Measurements from ENCODE around the gene SCFD2.

SCFD2 gene

DNA sequence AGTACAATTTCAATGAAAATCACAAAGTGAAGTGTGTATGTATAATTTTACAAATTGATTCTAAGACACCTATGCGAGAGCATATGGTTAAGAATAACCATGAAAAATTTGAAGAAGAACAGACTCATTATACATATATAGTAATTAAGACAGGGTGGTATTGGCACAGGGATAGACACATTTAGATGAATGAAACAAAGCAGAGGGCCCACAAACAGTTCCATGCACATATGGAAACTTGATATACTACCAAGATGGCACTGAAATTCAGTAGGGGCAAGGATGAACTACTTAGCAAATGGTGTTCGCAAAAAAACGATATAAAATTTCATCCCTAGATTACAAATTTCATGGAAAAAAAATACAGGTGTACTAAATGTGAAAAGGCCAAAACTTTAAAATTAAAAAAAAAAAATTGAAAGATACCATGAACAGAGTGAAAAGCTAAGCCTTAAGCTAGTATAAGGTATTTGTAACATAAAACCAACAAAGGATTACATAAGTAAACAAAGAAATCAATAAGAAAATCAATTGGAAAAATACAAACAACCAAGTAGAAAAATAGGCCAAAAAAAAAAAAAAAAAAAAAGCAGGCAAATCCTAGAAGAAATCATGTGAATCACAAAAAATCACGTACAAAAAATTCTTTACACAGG is 418.3 kb downstream of the SCFD2 start:
- DNase-seq = no peak

DNA sequence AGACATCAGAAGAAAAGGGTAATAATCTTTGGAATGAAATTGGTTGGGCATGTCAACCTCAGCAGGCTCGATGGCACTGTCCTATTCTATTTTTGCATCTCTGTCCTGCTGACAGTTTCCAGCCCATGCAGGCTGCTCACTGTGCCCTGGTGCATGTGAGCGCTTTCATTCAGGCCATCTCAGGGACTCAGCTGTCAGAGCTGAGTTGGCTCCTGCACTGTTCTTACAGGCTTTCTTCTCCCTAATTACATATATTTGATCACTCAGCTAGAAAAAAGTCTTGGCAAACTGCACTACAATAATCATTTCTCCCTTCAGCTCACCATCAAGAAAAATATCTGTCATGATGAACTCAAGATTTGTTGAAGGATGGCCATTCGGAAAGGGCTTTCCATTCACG is 419.0 kb downstream of the SCFD2 start:
- no peak for DNase-seq

DNA sequence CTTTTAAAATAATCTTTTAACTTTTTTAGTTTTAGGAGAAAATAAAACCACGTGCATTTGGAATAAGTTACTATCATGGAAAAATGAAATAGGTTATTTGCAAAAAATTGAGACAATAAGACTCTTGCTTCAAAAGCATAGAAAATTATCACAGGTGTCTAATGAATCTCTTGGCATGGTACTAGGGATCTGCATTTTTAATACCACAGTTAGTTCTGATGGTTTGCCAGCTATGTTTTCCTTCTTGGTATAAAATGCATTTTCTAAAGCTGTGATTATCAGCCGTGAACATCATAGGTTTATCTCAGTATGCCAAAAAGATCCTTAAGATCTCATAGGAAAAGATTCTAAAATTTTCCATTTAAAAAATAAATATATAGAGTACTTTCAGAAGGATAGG is 419.9 kb downstream of the SCFD2 start:
- no peak for DNase-seq

DNA sequence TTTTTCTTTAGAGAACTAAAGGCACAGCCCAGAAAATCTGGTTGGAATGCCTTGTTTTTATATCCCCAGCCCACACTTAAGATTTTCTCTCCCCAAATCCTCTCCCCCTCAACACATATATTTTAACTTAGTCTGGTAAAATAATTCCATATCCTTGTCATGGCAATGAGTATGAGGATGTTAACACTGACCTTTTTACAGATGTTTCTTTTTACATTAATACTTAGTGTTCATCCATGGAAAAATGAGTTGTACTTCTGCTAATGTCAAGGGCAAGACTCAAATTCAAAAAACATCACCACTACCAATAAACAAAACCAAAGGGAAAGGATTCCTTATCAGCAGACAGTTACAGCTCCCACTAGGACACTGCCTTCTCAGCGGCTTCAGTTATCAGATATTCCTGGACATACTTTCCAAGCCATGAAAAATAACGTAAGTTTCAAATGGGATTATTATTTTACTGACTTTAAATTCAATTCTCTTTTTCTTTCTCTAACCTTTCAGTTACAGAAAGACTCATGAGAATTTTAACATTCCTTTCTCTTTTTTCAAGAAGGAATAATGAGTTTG is 420.4 kb downstream of the SCFD2 start:
- no peak for DNase-seq

DNA sequence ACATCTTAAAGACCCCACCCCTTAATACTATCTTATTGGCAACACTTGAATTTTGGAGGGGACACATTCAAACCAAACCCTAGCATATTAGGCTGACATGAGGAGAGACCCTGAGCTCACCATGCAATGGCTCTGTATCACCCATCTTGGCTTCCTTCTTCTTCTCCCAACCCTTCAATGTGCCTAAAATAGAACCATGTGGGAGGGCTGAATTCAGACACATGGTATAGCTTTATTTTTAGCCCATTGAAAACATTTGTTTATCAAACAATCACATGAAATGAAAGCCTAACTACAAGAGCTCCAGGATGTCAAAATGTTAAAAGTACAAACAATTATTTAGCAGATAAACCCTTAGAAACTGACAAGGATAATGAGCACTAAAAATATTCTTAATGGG is 422.2 kb downstream of the SCFD2 start:
- DNase-seq = no peak

DNA sequence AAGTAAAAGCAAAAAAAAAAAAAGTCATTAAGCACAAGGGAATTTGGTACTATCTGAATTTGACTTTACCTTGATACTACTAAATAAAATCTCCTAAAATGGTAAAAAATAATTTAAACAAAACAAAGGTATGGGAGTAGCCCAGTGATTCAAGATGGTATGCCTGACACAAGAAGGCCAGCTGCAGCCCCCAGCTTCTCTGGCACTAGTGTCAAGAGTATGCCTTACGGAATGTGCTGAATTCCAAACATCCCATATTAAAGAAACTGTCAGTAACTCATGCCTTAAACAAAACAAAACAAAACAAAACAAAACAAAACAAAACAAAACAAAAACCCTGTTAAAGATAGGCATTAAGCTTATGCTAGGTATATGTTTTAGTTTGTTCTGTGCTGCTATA is 422.9 kb downstream of the SCFD2 start:
- DNase-seq = no peak

DNA sequence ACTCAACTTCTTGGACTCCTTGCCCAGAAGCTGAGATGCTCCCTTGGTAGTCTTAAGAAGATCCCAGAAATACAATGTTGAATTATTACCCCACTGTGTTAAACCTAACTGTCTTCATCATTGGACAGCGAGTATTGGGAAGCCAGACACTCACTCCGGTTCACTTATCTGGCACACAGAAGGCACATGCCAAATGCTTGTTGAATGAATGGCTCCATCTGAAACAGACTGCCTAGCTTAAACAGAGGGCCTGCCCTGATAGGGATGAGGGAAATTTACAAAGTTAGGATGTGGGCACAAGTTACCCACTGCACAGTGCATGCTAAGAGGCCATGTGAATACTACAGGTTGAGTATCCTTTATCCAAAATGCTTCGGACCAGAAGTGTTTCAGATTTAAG is 424.4 kb downstream of the SCFD2 start:
- DNase-seq = no peak

DNA sequence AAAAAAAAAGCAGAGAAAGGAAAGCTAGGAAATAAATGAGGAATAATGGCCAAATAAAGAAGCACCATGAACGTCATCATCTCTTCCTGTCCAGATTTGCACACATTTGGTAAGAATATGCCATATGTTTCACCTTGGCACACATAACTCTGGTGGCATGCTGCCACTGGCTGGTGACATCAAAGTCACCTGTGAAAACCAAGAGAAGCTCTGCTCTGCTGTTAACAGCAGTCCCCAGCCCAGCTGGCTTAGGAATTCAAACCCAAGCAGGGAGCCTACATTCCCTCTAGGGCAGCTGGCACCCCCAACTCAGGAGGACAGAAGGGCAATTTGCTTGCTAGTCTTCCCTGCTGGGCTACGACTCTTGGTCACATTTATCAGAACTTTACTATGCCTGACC is 426.1 kb downstream of the SCFD2 start:
- DNase-seq = no peak

DNA sequence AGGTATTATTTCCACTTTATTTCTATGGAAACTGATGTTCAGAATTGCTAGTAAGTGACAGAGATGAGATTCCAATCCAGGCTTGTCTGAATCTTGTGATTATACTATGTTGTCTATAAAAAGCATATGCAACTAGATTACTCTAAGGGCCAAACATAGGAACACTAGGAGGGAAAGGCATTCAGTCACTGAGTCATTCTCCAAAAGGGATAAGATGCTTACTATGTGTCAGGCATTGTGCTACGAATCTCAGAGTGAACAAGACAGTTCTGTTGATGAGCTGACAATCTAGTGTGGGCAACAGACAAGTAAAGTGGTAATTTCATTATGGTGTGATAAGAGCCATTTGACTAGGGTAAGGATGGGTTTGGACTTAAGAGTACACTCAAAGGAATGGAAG is 426.5 kb downstream of the SCFD2 start:
- DNase-seq = no peak

DNA sequence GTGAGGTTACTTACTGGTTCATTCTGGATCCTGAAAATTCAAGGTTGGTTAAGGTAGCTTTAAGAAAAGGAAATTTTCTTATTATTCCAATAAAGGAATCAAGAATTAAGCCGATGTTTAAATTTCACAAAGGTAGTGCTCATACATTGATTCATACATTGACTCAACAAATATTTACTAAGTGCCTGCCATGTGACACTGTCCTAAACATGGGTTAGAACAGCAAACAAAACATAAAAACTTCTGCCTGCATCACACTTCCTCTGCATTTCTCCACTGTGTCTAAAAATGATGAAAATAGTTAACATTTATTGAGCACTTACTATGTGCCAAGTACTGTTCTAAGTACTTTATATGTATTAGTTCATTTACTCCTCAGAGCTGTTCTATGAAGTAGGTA is 428.0 kb downstream of the SCFD2 start:
- no peak for DNase-seq

DNA sequence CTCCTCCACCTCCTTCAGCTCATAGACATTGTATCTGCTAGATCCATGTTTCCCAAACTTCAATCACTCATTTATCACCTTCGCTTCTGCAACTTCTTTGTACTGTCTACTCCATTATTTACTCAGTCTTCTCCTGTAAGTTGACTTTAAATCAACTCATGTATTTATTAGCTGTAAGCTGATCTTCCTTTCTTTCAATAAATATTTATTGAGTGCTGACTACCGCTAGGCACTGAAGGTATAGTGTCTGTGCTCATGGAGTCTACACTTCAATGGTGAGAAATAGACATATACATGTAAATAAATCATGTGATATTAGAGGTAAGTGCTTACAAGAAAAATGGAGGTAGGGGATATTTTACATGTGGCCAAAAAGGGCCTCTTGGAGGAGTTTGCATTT is 429.1 kb downstream of the SCFD2 start:
- no peak for DNase-seq

DNA sequence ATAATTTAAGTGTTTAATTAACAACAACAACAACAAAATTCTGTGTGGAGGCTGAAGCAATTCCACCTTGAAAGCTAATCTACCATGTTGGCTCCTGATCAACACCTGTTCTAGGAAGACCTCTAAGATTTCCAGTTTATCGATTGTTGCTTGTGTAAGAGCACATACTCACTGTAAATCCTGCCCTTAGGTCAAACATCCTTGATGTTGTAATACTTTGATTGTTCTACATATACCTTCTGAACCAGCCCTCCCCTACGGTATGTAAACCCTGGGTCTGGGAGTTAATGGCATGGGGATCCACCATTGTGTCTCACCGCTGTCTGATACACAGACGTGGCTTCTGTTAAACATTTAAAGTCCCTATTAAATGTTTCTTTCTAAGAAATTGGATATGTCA is 430.5 kb downstream of the SCFD2 start:
- no peak for DNase-seq

DNA sequence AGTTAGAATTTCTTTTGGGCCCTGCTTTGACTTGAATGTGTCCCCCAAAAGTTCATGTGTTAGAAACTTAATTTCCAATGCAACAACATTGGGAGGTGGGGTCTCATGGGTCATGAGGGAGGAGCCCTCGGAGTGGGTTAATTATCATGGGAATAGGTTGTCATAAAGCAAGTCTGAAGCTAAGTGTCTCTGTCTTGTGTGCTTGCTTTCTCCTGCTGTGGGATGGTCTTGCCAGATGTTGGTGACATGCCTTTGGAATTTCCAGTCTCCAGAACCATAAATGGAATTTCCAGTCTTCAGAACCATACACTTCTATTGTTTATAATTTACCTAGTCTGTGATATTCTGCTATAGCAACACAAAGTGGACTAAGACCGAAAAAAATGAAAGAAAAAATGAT is 432.1 kb downstream of the SCFD2 start:
- no peak for DNase-seq

DNA sequence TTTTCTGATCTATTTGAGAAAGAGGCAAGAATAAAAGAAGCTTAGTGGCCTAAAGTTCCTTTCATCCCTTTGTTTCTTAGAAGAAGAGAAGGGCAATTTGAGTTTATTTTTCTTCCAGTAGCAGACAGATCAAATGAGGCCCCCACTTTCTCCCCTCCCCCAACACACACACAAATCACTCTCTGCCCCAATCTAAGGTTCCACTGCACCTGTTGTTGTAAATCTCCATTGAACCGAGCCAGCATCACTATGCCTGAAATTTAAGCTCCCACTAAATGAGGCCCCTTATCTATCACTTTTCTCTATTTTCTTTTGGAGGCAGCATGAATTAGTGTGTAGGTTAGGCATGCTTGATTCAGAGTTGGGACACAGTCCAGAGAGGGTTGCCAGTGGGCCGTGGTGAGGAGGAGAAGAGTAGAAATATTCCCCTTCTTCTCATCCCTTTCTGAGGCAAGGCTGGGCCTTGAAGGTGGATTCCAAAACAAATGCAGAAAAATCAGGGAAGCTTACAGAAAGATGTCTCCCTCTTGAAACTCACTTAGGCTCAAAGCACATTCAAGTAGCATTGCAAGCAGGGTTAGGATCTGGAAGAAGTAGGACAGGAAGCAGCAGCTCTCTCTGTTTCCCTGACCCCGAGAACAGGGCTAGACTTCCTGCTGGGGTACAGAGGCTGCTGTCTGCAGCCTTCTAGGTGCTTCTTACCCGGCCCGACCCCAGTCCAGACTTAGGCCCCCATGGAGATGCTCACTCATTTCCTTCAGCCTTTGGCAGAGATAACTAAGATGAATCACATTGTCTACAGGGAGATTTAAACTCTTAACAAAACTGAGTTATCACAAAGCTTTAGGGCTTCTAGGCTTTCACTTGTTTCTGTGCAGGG is 433.0 kb downstream of the SCFD2 start:
- no peak for DNase-seq

DNA sequence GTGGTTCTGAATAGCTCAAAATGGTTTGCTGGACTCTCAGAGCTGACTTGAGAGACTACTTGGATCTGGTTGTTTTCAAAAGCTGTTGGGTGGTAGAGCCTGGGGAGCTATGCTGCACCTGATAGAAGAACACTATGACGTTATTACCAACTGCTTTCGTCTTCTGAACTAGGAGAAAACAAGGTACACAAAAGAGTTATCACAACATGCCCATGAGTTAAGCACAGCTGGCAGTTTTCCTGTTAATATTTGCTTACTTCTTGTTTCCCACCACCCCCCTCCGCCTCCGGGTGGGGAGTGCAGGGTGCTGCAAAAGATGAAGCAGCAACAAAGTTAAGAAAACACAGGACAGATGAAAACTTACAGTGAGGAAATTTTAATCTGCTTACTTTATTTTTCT is 434.6 kb downstream of the SCFD2 start:
- DNase-seq = no peak

DNA sequence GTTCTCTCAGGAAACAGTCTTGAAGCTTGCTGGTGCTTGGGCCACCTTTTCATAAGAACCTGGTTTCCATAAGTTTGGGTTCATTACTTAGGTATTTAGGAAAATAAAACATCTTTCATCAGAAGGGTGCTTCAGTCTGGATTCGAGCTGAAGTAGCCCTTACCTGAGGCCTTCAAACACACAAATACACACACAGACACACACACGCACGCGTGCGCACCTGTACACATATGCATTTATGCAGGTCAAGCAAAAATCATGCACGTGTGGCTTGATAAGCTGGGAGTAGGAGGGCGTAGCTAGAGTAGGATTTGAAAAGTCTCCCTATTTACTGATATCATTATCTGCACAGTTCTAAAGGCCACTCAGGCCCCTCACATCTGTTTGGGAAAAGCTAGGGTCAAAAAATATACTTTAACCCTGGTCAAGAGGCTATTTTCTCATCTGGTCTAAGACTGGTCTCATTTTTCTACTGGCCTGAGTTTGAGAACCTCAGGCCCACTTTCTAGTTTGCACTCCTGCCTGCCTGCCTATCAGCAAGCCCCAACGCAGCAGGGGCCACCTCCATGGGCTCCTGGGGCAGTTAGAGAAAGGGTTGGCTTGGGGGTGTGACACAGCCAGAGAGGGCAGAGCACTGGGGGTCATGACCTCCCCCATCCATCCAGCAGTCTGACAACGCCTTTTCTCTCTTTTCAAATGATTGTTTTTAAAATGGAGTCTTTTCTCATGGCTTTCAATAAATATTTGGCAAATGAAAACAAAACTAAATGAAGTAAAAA is 439.5 kb downstream of the SCFD2 start:
- DNase-seq = no peak

DNA sequence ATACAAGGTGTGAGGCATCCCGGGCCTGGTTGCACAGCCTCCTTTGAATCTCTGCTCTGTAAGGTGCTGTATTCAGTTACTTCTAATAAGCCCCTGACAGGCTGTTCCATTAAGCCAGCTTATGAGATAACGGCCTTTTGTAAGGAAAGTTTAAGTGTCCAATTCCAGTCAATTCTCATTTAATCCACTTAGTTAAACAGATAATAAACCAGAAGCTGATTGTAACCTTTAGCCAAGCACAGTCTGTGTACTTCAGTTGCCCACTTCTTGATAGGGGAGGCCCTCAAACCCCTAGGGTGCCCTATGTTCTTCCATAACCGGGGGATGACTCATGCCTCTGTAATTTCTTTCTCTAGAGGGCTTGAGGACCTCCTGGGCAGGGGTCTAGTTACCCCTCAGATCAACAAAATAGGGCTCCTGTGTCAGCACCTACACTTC is 440.3 kb downstream of the SCFD2 start:
- DNase-seq = no peak

DNA sequence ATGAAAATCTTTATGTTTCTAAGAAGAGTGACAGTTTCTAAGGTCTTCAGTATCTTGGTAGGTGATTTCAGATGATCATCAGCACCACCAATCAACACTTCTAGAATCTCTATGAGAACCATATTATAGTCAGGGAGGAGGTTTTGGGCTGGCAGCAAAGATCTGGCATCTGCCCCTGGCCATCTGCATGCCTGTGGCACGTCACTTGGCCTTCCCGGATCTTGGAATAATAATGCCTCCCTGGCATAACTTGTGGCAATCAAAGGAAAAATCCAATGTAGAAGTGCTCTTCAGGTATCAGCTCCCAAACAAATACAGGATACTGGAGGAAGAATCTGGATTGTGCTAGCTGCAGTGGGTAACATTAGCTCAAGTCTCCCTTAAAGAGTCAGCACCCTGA is 446.4 kb downstream of the SCFD2 start:
- DNase-seq = no peak

DNA sequence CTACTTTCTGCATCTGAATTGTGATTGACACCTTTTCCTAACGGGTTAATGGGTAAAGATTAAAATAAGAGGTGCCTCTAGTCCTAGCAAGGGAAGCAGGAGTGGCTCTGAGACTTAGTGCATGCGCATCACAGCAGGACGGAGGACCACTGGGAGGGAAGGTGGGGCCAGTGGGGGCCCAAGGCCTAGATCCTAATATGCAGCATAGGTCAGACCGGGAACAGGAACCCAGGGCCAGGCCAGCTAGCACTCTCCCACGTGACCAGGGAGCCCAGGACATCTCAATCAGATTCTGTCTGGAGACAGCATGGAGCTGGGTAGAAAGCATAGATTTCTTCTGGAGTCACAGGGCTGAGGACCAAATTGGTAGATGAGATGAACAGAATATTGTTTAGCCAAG is 448.0 kb downstream of the SCFD2 start:
- no peak for DNase-seq

DNA sequence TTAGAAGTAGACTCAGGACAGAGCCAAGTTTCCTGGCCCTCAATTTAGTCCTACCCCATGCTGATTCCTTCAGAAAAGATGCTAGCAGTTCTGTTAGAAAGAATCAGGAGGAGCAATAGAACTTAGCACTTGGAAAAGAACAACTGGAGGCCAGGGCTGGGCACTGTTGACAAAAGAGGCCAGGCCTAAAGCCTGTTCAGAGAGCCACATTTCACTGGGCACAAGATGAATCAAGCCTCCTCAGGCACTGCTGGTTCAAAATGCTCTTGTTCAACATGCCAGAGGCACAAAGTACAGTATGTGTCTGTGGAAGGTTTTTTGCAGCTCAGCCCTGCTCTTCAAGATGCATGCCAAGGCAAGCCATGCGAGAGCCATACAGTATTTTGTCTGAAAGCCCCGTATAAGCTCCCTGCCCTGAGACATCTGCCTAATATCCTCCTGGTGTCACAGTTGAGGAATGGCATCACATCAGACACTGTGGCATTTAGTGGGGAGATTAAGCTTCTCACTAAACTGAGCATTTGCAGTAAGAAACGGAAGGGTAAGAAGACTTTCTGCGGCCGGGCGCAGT is 450.0 kb downstream of the SCFD2 start:
- DNase-seq = no peak

DNA sequence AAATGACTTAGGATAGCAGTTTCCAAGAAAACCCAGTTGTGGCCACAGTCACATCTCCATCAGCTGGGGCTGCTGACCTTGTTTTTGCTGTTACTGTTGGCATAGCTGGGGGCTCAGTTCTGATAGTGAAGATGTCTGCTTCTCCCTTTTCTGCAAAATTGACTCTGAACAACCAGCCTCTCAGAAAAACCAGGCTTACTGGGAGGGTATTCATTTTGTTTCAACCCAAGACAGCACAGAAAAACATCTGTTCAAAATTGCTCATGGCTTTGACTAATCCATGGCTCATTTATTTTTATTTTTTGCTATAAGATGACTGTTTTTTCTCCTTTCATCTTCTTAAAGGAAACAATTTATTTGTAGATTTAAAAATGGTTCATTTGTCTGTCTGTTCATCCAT is 450.7 kb downstream of the SCFD2 start:
- DNase-seq = no peak

DNA sequence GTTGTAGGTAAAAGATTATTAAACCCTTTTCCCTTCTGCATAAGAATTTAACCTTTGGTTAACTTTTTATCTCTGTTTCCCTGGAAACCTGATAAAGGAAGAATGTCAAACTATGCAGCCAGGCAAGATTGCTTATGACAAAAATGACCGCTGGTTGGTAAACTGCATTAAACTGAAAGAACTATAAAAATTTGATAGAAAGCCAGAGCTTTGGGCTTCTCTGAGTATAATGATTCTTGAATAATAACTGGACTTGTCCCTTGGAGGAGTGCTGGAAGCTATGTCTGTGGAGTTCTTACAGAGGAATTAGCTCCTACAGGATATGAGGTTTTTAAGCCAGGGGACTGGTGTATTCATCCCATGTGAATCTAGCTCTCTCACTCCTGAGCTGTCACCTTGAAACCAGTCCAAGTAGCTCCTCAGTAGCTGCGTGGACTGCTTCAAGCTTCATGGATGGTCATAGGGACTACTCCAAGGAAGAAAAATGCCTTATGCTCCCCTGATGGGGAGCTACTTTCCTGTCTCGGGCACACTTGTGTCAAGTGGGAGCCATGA is 451.7 kb downstream of the SCFD2 start:
- no peak for DNase-seq

DNA sequence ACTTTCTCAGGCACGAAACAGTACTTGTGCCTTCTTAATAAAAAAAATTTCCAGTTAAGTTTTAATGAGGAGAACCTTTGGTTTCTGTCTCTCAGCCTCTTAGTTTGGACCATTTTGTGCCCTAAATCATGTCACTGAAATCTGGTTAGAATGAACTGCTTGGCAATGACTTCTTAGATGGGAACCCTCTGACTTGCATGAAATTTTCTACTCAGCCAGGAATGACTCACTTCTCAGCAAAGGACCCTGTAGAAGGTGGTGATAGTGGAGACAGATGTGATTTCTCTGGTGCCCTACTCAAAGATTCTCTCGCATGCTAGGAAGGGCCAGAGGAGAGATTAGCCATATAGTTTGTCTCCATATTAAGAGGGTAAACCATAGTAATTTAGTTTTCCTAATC is 453.3 kb downstream of the SCFD2 start:
- no peak for DNase-seq
